LoVo (cell line): ENCODE measurements around the gene NHLRC2.
"Not testable (repeated sequence)": the region's sequence is repeated elsewhere in the genome, so short reads cannot be mapped to it uniquely, and the experiment has no call there.

Experiments used
- DNase-seq: peaks from one replicate; pipeline ENCODE4 v3.0.0-alpha.2; 2016; ENCODE audit warnings: low spot score

The NHLRC2 gene

DNA sequence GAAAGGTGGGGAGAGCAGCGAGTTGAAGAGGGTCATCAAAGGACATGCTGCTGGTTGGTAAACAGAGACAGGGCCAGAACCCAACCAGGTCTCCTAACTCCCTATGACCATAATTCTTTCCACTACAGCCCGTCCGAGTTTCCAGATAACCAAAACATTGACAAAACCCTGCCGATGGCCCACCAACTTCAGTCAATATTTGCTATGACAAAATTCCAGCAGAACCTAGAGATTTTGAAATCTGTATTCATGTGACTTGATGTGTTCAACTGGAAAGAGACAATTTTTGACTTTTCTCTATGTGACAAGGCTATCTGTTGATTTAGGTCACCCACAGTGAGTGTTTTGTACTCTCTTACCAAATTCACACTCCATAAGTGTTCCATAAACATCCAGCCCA, 86.7 kb downstream of the NHLRC2 start:
- DNase-seq, result no peak

DNA sequence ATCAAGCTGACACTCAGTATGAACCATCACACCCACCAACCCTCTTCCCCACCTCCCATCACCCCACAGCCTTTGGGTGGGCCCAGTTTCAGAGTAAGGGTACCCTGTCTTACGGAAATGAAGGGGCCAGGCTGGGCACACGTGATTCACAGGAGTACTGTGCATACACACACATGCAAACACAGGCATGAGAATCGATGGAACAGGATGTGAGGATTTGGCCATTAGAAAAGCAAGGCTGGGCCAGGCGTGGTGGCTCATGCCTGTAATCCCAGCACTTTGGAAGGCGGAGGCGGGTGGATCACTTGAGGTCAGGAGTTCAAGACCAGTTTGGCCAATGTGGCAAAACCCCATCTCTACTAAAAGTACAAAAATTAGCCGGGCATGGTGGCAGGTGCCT, 88.7 kb downstream of the NHLRC2 start:
- DNase-seq, result not testable (repeated sequence)

DNA sequence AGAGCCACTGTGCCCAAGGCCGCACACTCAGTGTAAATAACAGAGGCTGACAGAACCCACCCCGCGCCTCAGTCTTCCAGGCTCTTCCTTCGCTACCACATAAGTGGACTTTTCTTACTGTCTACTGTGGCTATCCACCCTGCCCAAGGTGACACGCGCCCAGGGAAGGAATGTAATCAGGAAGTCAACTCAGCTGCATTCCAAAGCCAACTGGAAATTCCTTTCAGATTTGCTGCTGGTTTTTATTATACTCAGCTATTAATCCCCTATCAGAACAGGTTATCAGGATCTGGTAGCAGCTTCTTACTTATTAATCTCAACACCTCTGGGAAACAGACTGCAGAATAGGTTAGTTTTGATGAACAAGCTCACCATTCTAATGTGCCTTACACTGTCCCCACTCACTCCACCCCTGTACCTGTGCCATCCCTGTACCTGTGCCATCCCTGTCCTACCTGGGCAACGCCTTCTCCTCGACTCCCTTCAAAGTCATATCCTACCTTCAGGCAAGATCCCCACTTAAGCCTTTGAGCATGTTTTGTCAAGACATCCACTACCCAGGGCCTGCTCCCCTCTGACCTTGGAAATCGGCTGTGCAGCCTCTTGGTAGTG, 90.7 kb downstream of the NHLRC2 start:
- DNase-seq, result peak; percentile 83

DNA sequence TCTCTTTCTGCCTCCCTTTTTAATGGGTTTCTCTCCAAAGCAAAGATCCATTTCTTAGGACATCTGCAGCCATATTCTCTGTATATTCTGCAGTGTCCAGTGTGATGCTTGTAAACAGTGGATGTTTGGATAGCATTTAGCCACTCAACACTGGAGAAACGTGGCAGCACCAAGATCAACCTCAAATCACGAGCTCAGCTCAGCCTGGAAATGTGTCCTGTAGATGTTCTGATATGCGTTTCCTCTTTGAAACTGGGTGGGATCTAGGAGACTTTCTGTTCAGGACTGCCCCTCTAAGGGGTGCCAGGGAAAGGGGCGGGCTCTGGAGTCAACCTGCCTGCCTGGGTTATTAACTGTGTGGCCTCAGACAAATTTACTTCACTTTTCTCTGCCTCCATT, 91.2 kb downstream of the NHLRC2 start:
- no peak for DNase-seq

DNA sequence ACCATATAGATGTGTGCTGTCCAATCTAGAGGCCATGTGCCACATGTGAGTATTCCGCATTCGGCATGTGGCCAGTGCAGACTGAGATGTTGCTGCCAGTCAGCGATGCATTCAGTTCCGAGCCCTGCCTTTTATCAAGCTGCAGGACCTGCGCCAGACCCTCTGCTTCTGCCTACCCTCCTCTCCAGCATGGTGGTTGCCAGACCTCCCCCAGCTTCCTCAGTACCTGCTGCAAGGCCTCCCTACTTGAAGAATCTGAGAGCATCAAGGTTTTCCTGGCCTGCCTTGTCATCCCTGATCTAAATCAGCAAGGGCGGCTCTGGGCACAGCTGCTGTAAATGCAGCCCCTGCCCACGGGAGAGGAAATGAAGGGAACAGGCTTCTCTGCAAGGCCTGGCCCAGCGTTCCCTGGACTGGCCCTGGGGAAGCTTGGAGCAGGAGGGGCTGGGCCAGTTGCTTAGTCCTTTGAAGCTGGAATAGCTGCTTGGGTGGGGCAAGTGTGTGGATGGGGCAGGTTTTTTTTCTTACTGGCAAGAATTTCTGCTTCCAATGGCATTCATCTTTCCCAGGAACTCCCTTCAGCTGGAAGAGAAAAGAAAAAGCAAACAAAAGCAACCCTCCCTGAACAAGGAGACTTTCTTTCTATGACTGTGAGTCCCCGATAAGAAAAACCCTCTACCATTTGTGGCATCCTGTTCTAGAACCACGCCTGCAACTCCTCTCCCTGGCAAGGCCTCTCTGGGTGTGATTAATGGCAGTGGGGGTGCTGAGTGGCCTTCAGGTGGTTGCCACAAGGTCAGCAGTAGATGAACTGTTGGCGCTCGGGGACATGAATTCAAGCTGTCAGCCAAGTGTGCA, 93.0 kb downstream of the NHLRC2 start:
- DNase-seq, result peak; percentile 75

DNA sequence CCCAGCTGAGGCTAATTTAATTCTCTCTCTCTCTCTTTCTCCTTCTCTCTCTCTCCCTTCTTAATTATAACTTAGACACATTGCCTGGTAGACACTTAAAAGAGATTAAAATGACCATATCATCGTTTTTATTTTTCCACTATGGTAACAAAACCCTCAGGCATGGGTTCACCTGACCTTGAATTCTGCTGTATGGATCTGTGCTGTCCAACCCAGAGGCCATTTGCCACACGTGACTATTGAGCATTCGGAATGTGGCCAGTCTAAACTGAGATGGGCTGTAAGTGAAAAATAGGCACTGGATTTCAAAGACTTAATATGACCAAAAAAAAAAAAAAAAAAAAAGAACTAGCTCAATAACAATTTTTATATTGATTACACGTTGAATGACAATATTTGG, 93.6 kb downstream of the NHLRC2 start:
- DNase-seq, result no peak

DNA sequence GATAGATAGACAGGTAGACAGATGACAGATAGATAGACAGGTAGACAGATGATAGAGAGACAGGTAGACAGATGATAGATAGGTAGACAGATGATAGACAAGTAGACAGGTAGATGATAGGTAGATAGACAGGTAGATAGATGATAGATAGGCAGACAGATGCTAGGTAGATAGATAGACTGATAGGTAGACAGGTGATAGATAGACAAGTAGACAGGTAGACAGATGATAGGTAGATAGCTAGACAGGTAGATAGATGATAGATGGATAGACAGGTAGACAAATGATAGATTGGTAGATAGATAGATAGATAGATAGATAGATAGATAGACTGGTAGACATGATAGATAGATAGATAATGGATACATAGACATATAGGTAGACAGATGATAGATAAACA, 95.8 kb downstream of the NHLRC2 start:
- DNase-seq, result no peak

DNA sequence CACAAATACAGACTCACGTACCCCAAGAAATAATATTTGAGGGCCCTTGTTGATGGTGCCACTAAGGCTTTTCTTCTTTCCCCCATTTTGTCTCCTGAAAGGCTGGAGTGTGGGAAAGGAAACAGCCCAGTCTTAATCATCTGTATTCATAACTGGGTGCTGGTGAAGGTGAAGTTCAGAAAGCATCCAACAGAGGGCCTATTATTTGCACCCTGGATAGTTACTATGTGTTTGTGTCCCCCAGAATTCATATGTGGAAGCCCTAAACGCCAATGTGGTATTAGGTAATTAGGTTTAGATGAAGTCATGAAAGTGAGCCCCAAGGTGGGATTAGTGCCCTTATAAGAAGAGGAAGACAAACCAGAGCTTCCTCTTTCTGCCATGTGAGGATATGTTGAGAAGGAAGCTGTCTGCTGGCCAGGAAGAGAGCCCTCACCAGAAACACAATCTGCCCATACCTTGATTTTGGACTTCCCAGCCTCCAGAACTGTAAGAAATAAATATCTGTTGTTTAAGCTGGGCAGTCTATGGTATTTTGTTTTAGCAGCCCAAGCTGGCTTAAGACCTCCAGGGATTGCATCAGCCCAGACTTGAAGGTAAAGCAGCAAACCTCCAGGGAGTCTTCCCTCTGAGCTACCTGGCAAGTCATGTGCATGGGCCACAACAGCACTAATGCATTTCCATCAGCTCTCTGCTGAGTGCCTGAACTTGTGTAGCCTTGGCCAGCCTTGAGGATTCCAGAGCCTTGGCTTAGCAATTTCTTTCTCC, 99.2 kb downstream of the NHLRC2 start:
- peak; percentile 3 for DNase-seq

DNA sequence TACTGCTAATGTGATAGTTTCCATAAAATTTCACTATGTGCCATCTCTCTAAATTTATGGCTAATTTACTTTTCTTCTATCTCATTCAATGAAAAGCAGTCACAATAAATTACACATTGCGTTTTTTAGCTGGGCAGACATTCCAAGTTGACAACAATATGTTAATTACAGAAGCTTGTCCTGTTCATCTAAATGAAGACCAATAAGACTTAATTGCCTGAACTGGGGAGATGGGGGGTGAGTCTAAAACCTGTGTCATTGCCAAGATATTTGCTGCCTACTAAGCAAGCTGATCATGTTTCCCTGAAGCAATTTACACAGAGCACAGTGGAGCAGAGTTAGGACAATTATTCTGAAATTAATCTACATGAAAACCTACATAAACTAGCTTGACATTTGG, 99.9 kb downstream of the NHLRC2 start:
- DNase-seq, result no peak

DNA sequence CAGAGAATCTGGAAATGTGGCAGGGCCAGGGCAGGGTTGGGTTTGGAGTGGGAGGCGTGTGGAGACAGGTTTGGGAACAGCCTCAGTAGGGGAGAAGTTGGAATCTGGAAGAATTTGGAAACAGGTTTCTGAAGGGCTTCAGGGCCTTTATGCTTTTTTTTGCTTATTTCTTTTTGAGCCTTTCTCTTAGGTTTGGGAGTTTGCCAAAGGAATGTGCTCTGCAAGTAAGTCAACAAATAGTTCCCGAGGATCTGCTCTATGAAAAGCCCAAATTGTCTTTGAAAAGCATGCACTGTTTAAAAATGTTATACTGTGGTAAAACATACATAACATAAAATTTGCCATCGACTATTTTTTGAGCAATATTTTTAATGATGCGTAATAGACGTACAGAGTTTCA, 102.6 kb downstream of the NHLRC2 start:
- peak; percentile 22 for DNase-seq

DNA sequence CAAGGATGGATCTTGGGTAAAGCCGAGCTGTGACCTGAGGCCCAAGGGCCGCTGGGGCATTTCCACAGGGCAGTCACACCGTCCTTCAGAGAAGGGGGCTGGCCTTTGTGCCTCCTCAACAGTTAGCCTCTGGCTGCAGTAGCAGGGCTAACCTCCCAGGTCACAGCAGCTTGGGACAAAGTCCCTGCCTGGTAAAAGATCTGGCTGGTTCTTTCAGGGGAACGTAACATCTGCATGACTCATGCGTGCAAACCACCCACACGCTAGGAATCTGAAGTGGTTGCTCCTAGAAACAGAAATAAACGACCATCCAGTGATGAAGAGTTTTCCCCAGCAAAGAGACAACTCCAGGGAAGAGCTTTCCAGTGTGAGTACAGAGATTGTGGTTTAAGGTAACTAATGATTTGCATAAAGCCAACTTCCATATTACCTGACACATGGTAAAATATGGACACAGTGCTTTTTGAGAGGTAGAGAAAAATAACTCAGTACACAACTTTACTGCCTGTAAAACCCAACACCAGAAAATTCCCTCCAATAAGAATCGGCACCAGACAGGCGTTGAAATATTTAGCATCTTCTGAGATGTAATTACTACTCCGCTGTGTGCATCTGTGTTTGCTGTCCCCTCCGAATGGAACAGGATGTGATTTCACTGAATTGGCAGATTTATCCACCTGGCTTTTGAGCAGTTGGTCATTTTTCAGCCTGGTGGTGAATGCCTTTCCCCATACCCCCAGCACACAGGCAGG, 104.3 kb downstream of the NHLRC2 start:
- peak; percentile 84 for DNase-seq

DNA sequence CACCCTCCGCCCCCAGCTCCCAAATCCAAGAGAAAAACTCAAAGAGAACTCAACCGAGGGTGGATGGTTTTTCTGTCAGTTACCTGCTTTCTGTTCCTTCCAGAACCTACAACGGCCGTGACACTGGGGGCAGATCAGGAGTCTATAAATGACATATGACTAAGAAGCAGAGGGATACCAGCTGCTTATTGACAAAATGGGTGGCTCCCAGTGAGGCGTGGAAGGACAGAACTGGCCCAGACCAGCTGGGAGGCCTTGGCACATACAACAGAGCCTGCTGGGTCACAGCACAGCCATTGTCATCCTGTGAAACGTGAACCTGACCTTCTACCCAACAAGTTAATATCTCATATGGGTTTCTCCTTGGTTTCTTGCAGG, 104.9 kb downstream of the NHLRC2 start:
- DNase-seq, result peak; percentile 78

DNA sequence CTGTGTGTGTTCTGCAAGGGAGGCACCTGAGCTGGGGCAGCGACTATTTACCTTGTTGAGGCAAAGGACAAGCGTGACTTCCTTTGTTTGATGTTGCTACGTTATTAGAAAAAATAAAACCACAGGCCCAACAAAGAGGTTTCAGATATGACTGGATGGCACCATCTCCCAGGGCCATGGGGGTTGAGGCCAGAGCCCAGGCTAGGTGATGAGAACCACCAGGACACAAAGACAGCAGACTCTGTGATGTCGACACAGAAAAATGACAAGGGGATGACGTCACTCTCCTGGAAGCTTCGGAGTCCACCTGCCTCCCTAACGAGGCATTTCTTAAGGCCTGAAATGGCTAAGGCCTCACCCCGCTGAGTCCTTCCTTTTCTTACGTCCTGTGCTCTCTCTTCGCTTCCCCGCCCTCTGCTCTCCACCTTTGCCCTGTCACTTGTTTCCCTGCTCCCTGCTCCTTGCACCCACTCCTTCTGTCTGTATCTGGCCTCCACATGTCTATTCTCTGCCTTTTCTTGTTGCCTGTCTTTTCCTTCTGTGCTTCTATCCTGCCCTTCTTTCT, 106.2 kb downstream of the NHLRC2 start:
- peak; percentile 57 for DNase-seq

DNA sequence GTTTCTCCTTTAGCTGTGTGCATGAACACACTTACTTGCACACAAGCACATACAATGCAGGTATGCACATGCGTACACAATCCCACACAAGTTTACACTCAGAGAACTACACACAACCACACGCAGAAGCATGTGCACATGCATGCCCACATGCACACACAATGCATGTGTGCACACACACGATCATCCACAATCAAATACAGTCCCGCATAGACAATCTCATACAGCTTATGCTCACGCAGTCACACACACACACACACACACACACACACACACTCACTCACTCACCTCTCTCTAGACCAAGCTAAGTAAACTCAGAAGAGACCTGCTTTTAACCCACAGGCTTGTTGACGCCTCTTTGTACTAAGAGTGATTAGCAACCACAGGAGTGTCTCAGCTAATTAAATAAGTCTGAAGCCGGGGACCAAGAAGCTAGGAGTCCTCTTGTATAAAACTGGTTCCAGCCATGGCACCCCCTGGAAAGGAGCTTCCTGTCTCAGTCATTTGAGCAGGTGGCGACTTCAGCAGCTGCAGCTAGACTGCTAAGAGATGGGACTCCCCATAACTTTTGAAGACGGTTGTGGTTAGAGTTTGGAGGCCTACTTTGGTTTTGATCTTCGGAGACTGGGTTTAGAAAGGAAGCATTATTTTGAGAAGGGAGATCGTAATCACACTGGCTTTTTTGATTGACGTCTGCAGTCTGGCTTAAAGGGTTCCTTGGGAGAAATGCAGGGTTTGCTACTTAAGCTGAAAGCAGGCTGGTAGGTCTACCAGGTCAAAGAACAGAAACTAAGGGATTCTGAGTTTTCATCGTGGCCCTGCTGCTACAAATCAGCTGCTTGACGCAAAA, 106.9 kb downstream of the NHLRC2 start:
- no peak for DNase-seq

DNA sequence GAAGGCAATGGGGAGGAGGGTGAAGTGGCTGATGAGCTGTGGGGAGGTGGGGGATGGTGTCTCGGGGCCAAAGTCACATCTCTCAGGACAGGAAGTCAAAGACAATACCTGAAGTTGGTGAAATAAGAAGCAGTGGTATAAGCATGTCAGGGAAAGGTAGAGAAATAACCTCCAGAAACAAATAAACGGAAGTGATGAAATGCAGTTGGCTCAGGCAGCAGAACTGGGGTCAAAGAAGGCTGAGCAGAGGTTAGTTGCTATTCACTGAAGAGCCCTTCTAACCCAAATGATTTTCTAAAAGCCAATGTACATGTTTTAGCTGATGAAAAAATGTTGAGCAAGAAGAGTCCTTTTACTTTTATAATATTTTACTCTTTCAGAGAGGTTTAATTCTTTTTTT, 110.6 kb downstream of the NHLRC2 start:
- DNase-seq, result no peak

DNA sequence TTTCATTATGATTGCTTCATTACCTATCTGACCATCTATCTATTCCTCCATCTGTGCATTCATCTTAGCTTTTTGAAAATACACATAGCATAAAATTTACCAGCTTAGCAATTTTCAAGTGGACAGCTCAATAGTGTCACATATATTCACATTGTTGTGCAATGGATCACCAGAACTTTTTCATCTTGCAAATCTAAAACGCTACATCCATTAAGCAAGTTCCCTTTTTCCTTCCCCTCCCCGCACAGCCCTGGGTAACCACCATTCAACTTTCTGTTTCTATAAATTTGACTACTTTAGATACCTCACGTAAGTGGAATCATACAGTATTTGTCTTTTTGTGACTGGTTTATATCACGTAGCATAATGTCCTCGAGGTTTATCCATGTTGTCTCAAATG, 111.2 kb downstream of the NHLRC2 start:
- no peak for DNase-seq
